ENCODE results near the gene ARMCX1.
"Not testable (repeated sequence)": the region's sequence is repeated elsewhere in the genome, so short reads cannot be mapped to it uniquely, and the experiment has no call there.

ARMCX1 gene

DNA sequence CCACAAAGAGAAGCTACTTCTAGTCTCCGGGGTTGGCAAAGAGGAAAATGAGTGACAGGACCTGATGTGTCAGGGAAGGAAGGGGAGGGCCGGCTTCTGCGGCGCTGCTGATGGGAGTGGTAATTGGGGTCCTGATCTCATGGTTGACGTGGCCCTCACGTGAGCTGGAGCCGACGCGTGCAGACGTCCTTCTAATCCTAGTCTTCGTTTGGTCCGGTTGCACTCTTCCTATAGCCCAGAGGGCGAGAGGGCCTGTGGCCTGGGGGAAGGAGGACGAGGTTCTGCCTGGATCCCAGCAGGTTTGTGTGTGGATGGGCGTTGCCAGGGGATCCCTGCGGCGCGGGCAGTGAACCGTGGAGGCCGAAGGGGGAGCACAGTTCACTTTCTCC, at the start of gene ARMCX1:
TSS of gene ARMCX1 (plus strand) at position 186 of the 389 bp plus-strand sequence. CDS start 2,384 bp downstream, outside the sequence.
- DNase-seq (ENCODE audit: extremely low read depth in 1 of 2, low read depth in 1 of 2), result no peak

DNA sequence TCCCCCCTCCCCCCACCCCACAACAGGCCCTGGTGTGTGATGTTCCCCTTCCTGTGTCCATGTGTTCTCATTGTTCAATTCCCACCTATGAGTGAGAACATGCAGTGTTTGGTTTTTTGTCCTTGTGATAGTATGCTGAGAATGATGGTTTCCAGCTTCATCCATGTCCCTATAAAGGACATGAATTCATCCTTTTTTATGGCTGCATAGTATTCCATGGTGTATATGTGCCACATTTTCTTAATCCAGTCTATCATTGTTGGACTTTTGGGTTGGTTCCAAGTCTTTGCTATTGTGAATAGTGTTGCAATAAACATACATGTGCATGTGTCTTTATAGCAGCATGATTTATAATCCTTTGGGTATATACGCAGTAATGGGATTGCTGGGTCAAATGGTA, 47.4 kb upstream of the ARMCX1 start:
- DNase-seq (ENCODE audit: extremely low read depth in 1 of 2, low read depth in 1 of 2), result not testable (repeated sequence)

DNA sequence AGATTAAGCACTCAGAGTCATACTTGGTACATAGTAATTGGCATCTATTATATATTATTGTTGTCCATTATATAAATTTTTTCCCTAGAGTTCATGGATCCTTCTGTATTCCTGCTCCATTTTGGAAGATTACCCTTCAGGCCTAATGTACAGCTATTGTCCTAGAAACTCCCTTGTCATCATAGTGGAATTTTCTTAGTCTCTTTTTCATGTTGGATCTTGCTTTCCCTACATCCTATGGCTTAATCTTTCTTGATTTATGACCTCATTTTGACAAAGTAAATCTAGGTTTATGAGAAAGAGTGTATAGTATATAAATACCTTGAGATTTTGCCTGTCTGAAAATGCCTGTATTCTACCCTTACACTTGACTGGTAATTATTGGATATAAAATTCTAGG, 43.0 kb upstream of the ARMCX1 start:
- no peak for DNase-seq (ENCODE audit: extremely low read depth in 1 of 2, low read depth in 1 of 2)

DNA sequence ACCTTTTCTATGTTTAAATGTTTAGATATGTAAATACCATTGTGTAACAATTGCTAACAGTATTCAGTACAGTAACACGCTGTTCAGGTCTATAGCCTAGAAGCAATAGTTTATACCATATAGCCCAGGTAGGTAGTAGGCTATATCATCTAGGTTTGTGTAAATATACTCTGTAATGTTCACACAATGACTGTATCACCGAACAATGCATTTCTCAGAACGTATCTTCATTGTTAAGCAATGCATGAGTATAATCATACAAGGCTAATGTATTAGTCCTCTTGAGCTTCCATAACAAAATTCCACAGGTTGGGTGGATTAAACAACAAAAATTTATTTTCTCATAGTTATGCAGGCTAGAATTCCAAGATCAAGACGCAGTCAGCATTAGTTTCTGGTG, 42.4 kb upstream of the ARMCX1 start:
- DNase-seq (ENCODE audit: extremely low read depth in 1 of 2, low read depth in 1 of 2), result no peak

DNA sequence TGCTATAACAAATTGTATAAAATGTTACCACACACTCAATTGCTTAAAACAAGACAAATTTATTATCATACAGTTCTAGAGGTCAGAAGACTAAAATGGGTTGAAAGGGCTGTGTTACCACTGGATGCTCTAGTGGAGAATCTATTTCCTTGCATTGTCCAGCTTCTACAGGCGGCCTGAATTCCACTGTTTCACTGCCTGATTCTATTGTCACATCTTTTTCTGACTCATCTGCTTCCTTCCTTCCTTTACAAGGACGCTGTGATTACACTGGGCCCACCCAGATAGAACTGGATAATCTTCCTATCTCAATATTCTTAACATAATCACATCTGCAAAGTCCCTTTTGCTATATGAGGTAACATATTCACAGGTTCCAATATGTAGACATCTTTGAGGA, 19.4 kb upstream of the ARMCX1 start:
- DNase-seq (ENCODE audit: extremely low read depth in 1 of 2, low read depth in 1 of 2), result no peak

DNA sequence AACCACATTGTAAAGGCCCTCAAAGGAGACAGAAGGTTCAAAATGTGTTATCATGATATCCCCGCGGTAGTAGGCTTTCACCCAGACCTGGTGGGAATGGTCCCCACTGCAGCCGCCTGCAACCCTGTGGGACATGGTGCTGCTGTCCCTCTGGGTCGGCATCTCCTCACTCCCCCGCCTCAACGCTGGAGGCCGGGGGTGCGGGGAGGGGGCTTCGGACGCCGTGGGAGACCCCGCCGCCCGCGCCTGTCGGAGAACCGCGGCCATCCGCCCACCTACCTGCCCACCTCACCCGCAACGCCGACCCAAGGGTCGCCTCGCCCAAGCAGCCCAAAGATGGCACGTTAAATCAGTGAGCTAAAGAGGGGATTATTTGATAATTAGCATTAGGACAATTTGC, 11.2 kb upstream of the ARMCX1 start:
- DNase-seq (ENCODE audit: extremely low read depth in 1 of 2, low read depth in 1 of 2), result no peak

DNA sequence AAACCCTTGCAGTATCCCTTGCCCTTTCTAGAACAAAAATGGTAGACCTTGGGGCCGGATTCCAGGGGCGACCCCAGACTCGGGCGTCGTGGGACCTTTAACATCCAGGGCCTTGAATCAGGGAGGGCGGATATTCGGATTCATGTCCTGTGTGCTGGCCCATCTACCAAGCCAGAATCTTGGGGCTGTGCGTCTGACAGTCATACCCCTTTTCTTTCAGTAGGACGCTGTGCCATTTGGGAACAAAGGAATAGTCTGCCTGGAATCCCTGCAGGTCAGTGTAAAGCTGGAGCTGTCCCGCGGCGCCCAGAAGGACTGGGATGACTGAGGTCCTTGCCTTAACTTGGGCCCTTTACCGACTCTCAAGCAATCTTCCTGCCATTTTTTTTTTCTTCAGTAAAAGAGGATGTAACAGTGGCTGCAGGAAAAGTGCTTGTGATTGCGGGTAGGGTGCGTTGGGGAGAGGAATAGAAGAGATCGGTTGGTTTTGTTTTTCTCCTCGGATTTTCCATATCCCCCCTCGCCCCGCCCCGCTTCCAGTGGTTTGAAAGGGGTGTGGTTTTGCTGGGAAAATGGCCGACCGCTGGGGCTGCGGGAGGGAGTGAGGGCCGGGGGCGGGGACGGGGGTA, 518 bp downstream of the ARMCX1 start:
- no peak for DNase-seq (ENCODE audit: extremely low read depth in 1 of 2, low read depth in 1 of 2)

DNA sequence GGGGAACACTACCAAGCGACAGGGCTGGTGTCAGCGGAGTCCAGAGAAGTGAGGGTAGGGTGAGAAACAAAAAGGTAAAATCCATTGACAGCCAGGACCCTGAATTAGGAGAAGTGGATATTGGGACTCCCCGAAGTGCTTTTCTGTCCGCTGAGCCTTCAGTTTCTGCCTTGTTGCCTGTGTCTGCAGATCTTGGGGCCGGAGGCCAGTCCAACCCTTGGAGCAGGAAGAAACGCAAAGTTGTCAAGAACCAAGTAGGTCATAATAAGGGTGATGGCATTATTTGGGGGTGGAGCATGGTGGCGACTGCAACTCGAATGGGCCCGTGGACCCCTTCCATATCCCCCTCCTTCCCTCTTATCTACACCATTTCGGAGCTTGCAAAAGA, 1.0 kb downstream of the ARMCX1 start:
- DNase-seq (ENCODE audit: extremely low read depth in 1 of 2, low read depth in 1 of 2), result no peak

DNA sequence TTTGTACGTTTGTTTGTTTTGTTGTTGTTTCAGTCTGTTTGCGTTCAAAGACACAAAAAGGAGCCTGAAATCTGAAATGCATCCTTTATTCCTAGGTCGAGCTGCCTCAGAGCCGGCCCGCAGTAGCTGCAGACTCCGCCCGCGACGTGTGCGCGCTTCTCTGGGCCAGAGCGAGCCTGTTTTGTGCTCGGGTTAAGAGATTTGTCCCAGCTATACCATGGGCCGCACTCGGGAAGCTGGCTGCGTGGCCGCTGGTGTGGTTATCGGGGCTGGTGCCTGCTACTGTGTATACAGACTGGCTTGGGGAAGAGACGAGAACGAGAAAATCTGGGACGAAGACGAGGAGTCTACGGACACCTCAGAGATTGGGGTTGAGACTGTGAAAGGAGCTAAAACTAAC, 2.4 kb downstream of the ARMCX1 start:
- no peak for DNase-seq (ENCODE audit: extremely low read depth in 1 of 2, low read depth in 1 of 2)

DNA sequence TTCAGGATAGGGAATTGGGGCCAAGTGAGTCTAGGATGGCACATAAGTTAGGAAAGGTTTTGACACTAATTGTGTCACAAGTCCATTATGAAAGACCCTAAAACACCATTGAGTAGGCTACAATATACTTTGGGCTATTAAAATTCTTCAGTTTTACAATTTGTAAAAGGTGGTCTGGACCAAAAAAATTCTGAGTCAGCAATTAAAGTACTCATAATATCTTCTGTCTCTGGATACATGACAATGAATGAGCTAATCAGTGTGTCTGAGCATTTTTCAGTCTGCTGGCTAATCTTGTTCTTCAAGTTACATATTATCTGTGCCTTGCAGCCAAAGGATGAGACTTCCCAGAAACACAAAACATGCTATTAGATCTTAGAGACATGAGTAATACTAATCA, 14.3 kb downstream of the ARMCX1 start:
- DNase-seq (ENCODE audit: extremely low read depth in 1 of 2, low read depth in 1 of 2), result no peak

DNA sequence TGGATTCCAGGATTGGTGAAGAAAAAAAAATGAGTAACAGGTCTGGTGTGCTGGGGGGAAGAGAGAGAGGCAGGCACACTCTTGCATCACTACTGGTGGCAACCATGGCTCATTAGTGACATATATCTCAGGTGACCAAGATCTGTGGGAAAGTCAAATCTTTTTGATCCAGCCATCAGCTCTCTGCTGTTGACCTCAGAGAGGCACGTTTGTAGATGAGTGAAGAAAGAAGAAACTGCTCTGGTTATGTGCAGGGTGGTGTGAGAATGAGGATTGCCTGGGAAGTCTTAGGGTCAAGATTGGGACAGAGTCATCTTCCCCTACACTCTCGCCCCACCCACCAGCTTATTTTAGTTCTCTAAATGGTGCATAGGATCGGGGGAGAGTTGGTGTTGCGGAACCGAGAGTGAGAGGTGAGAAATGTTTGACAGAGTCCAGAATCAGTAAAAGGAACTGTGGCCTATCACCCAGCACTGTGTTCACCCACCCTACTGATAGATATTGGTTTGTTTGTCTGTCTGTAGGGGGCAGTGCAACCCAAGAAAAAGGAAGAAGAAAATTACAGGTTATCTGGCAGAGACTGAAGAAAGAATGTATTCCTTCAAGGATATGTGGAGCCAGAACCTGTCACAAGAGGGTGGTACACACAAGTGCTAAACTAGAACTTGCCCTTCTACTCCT, 45.5 kb downstream of the ARMCX1 start:
- no peak for DNase-seq (ENCODE audit: extremely low read depth in 1 of 2, low read depth in 1 of 2)

DNA sequence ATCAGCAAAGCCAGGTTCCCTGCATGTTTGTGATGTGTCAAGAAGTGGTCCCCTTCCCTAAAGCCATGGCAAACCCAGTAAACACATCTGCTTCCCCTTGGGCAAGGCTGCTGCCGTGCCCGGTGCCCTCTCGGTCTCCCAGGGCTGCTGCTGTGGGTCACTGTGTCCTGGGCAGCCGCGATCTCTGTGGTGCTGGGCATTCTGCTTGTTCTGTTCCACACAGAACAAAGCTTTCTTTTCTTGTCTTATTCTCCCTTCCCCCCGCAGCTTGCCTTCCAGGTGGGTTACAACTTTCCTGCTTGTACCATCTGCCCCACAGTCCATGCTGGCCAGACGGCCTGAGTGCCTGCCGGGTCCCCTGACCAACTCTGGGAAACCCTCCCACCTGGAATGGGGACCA, 49.2 kb downstream of the ARMCX1 start:
- not testable (repeated sequence) for DNase-seq (ENCODE audit: extremely low read depth in 1 of 2, low read depth in 1 of 2)

DNA sequence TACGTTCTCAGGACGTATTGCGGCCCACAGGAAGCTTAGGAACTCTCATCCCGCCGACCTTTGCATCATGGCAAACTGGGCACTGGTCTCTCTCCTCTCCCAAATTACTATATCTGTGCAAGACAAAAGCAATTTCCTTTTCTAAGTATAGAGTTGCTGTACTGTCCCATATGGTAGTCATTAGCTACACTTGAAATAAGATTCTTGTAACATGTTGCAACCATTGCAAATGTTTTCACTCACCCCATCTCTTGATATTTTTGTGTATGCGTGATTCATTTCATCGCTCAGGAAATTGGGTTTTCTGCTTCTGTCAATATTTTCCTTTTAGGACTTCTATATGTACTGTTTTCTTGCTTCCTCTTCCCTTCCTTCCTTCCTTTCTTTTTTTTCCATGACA, 51.7 kb downstream of the ARMCX1 start:
- no peak for DNase-seq (ENCODE audit: extremely low read depth in 1 of 2, low read depth in 1 of 2)
